DND-41 (cell line): ENCODE measurements around the gene GLIS2.

Source experiments
- CTCF ChIP-seq: IDR thresholded peaks from 2 replicates; pipeline ENCODE4 v1.5.1; 2012; ENCODE audit warnings: borderline replicate concordance, low read length, moderate library complexity, mild to moderate bottlenecking; ENCODE audit not compliant: poor library complexity, severe bottlenecking; ENCODE audit errors: extremely low read depth
- EZH2 ChIP-seq: IDR thresholded peaks from 3 replicates; pipeline ENCODE4 v1.6.1; 2012; ENCODE audit warnings: borderline replicate concordance, low read depth, mild to moderate bottlenecking, moderate library complexity, low read length, inconsistent platforms; ENCODE audit not compliant: severe bottlenecking

DNA sequence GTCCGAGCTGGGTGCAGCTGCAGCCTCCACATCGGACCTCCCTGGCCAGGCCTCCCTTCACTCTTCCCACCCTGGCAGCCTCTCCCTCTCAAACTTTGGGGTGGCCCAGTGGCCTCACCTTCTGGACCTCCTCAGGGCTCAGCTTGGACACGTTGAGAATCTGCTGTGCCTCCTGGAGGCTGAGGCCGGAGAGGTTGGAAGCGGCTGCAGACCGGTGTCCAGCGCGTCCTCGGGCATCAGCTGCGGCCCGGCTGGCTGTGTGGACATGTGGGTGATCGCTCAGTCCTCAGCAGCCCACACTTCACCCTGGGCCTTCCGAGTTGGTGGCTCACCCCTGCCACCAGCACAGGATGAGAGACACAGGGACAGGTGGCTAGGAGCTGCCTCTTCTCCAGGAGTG, 25.4 kb downstream of the GLIS2 start:
- TF ChIP-seq CTCF: no peak
- no peak for TF ChIP-seq EZH2
